H4 (cell line): Measurements from ENCODE around the gene ZNF837. TPM values are rescaled to one million over a fixed set of nuclear protein-coding genes. Genes with fewer than 3 reads are reported as not detected.
A peak's percentile ranks its signal among the peaks of the same experiment; 100 is the strongest.
"Not testable (repeated sequence)": the region's sequence is repeated elsewhere in the genome, so short reads cannot be mapped to it uniquely, and the experiment has no call there.

Experiments used
- DNase-seq: peaks from one replicate; pipeline ENCODE4 v3.0.0-alpha.2; 2015; ENCODE audit warnings: low spot score
- total RNA-seq: library from RNA; depleted of rRNA; stranded (reverse); fragments of >200 nt; shearing (Covaris generic); gene quantifications from 2 replicates; pipeline ENCODE4 v1.2.3, GENCODE V29; 2014; rRNA removed

Gene ZNF837
- total RNA-seq = 1.4 and 1.9 TPM in 2 replicates

GRCh38 chr19:58380662-58381459 lies at the start of gene ZNF837:
Gene ZNF837, minus strand, starts transcription at chr19:58381030. Its CDS starts 11,698 bp downstream, at chr19:58369332.
- DNase-seq = peak; percentile 100

- no peak for DNase-seq
Observed at GRCh38 chr19:58429745-58430144, 48.9 kb upstream of the ZNF837 start.

GRCh38 chr19:58428617-58429016 lies 47.8 kb upstream of the ZNF837 start:
- DNase-seq = no peak

GRCh38 chr19:58417071-58417470 lies 36.2 kb upstream of the ZNF837 start:
- DNase-seq = no peak

- no peak for DNase-seq
Observed at GRCh38 chr19:58416604-58417003, 35.8 kb upstream of the ZNF837 start.

GRCh38 chr19:58409010-58409790 lies 28.4 kb upstream of the ZNF837 start:
- DNase-seq = no peak

GRCh38 chr19:58408152-58409009 lies 27.6 kb upstream of the ZNF837 start, which contains the start of gene ZNF584:
Gene ZNF584, plus strand, starts transcription at chr19:58408649. Its CDS starts 499 bp downstream, at chr19:58409148.
- peak; percentile 93 for DNase-seq

GRCh38 chr19:58407658-58408151 lies 26.9 kb upstream of the ZNF837 start:
- DNase-seq = no peak

GRCh38 chr19:58406818-58407657 lies 26.2 kb upstream of the ZNF837 start:
- no peak for DNase-seq

GRCh38 chr19:58403920-58404478 lies 23.2 kb upstream of the ZNF837 start:
- not testable (repeated sequence) for DNase-seq

GRCh38 chr19:58401840-58402421 lies 21.1 kb upstream of the ZNF837 start:
- DNase-seq = no peak

- peak; percentile 100 for DNase-seq
Observed at GRCh38 chr19:58400916-58401839, 20.3 kb upstream of the ZNF837 start.

GRCh38 chr19:58400316-58400915 lies 19.6 kb upstream of the ZNF837 start:
- no peak for DNase-seq

- DNase-seq = no peak
Observed at GRCh38 chr19:58399903-58400302, 19.1 kb upstream of the ZNF837 start.

- DNase-seq = no peak
Observed at GRCh38 chr19:58398545-58398944, 17.7 kb upstream of the ZNF837 start.

- DNase-seq = no peak
Observed at GRCh38 chr19:58398087-58398486, 17.3 kb upstream of the ZNF837 start.

GRCh38 chr19:58397533-58398037 lies 16.8 kb upstream of the ZNF837 start:
- DNase-seq = no peak
